ENCODE measurements around the gene HK1. TPM values are rescaled to one million over a fixed set of nuclear protein-coding genes. Genes with fewer than 3 reads are reported as not detected.
"Not testable (repeated sequence)": the region's sequence is repeated elsewhere in the genome, so short reads cannot be mapped to it uniquely, and the experiment has no call there.

Gene HK1
- polyA plus RNA-seq, 1 donor: 19.3 TPM

- H3K4me3 ChIP-seq (ENCODE audit: low read length): no peak overlapping the region
- no peak for DNase-seq
- no peaks in the 10 kb centered on the region for H3K9me3 ChIP-seq (ENCODE audit: control insufficient read depth, low read depth, low read length)
- no peaks in the 10 kb centered on the region for H3K27me3 ChIP-seq (ENCODE audit: control insufficient read depth, insufficient read depth, low read length)
- H3K36me3 ChIP-seq (ENCODE audit: control insufficient read depth, insufficient read depth, low read length): no peaks in the 10 kb centered on the region
- no peak overlapping the region for H3K27ac ChIP-seq (ENCODE audit: low read length)
- peaks cover 16% of the 10 kb centered on the region for H3K4me1 ChIP-seq (ENCODE audit: control insufficient read depth, insufficient read depth, low read length)
Measured at GRCh38 chr10:69446229-69446628, 167.9 kb downstream of the HK1 start.

GRCh38 chr10:69446650-69447151, 168.4 kb downstream of the HK1 start:
- no peaks in the 10 kb centered on the region for H3K36me3 ChIP-seq (ENCODE audit: control insufficient read depth, insufficient read depth, low read length)
- H3K27ac ChIP-seq (ENCODE audit: low read length): no peak overlapping the region
- H3K9me3 ChIP-seq (ENCODE audit: control insufficient read depth, low read depth, low read length): peaks cover 3% of the 10 kb centered on the region
- H3K4me1 ChIP-seq (ENCODE audit: control insufficient read depth, insufficient read depth, low read length): peaks cover 16% of the 10 kb centered on the region
- WGBS (ENCODE audit: insufficient coverage, low lambda C conversion rate): no CpG with 5 or more reads among the region's 3 CpGs
- peak in 1 of 2 donors; percentile 56 for DNase-seq
- H3K27me3 ChIP-seq (ENCODE audit: control insufficient read depth, insufficient read depth, low read length): no peaks in the 10 kb centered on the region
- H3K4me3 ChIP-seq (ENCODE audit: low read length): no peak overlapping the region

- WGBS (ENCODE audit: insufficient coverage, low lambda C conversion rate): no CpG with 5 or more reads among the region's 1 CpG
Measured at GRCh38 chr10:69449841-69450240, 171.5 kb downstream of the HK1 start.

GRCh38 chr10:69450395-69450794, 172.1 kb downstream of the HK1 start:
- H3K9me3 ChIP-seq (ENCODE audit: control insufficient read depth, low read depth, low read length); H3K36me3 ChIP-seq (ENCODE audit: control insufficient read depth, insufficient read depth, low read length); DNase-seq; H3K4me3 ChIP-seq (ENCODE audit: low read length); H3K27me3 ChIP-seq (ENCODE audit: control insufficient read depth, insufficient read depth, low read length): not testable (repeated sequence)
- WGBS (ENCODE audit: insufficient coverage, low lambda C conversion rate): no CpG with 5 or more reads among the region's 16 CpGs
- Histone ChIP-seq H3K27ac (ENCODE audit: low read length) (peak overlapping the region; percentile 67), H3K4me1 (ENCODE audit: control insufficient read depth, insufficient read depth, low read length) (peaks cover 27% of the 10 kb centered on the region)

More at GRCh38 chr10:69449841-69450240, 171.5 kb downstream of the HK1 start:
- peak overlapping the region; percentile 25 for H3K27ac ChIP-seq (ENCODE audit: low read length)
- H3K4me1 ChIP-seq (ENCODE audit: control insufficient read depth, insufficient read depth, low read length): peaks cover 27% of the 10 kb centered on the region
- DNase-seq: peak; percentile 57 to 81
- no peaks in the 10 kb centered on the region for H3K27me3 ChIP-seq (ENCODE audit: control insufficient read depth, insufficient read depth, low read length)
- H3K36me3 ChIP-seq (ENCODE audit: control insufficient read depth, insufficient read depth, low read length): no peaks in the 10 kb centered on the region
- H3K9me3 ChIP-seq (ENCODE audit: control insufficient read depth, low read depth, low read length): peaks cover 5% of the 10 kb centered on the region
- H3K4me3 ChIP-seq (ENCODE audit: low read length): no peak overlapping the region

GRCh38 chr10:69451209-69451783, 173.0 kb downstream of the HK1 start, which contains the start of gene TSPAN15:
Gene TSPAN15, plus strand, starts transcription at chr10:69451465. Its CDS starts 130 bp downstream, at chr10:69451595.
- Histone ChIP-seq H3K36me3 (ENCODE audit: control insufficient read depth, insufficient read depth, low read length) (no peaks in the 10 kb centered on the region), H3K4me1 (ENCODE audit: control insufficient read depth, insufficient read depth, low read length) (peaks cover 27% of the 10 kb centered on the region), H3K27ac (ENCODE audit: low read length) (peak within 1 kb of the TSS; percentile 78), H3K9me3 (ENCODE audit: control insufficient read depth, low read depth, low read length) (peaks cover 5% of the 10 kb centered on the region), H3K27me3 (ENCODE audit: control insufficient read depth, insufficient read depth, low read length) (no peaks in the 10 kb centered on the region), H3K4me3 (ENCODE audit: low read length) (peak within 1 kb of the TSS; percentile 85)
- WGBS (ENCODE audit: insufficient coverage, low lambda C conversion rate): no CpG with 5 or more reads among the region's 45 CpGs
- DNase-seq: peak; percentile 86 to 94

Other genes starting within 250 kb of the HK1 start
- 34.5 TPM for gene SRGN, start 190.4 kb upstream of the HK1 start, polyA plus RNA-seq
- gene VPS26A, start 154.3 kb upstream of the HK1 start, polyA plus RNA-seq: 57.7 TPM
- 35.5 TPM for gene SUPV3L1, start 98.3 kb upstream of the HK1 start, polyA plus RNA-seq
- 91.5 TPM for gene HKDC1, start 58.2 kb upstream of the HK1 start, polyA plus RNA-seq
- gene TACR2, start 138.4 kb downstream of the HK1 start, polyA plus RNA-seq: 8.2 TPM
- 37.9 TPM for gene TSPAN15, start 173.0 kb downstream of the HK1 start, polyA plus RNA-seq